GM12864 (cell line): Measurements from ENCODE around the gene FBXL7.

ENCODE experiments used
- DNase-seq: peaks from one replicate; pipeline ENCODE4 v3.0.0-alpha.2; 2011; ENCODE audit warnings: low read depth
- H3K4me3 ChIP-seq: 2 replicates; pipeline ENCODE4 v1.5.1; 2011; ENCODE audit warnings: mild to moderate bottlenecking, low read depth, low read length, control low read depth
- CTCF ChIP-seq: IDR thresholded peaks from 2 replicates; pipeline ENCODE4 v1.5.1; 2011; ENCODE audit warnings: low read depth, mild to moderate bottlenecking, moderate library complexity, low read length, control low read depth, inconsistent platforms; ENCODE audit errors: missing control alignments

FBXL7 gene

DNA sequence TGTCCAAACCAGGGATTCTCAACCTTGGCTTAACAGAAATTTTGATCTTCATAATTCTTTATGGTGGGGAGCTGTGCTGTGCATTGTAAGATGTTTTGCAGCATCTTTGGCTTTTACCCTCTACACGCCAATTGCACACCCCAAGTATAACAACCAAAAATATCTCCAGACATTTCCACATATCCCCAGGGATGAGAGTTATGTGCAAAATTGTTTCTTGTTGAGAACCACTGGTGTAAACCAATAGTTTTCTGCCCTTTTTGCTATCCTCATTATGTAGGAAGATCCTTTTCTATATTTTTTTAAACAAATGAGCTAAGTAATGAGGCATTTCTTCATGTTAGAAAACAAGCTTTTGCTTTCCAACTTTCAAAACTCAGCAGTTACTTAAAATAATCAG lies 189.9 kb downstream of the FBXL7 start:
- no peak overlapping the region for H3K4me3 ChIP-seq
- no peak for DNase-seq
- no peak for TF ChIP-seq CTCF

GRCh38 chr5:15690611-15691010 lies 190.6 kb downstream of the FBXL7 start:
- no peak for DNase-seq
- no peak for TF ChIP-seq CTCF
- H3K4me3 ChIP-seq: no peak overlapping the region

GRCh38 chr5:15691521-15691920 lies 191.5 kb downstream of the FBXL7 start:
- no peak for TF ChIP-seq CTCF
- no peak overlapping the region for H3K4me3 ChIP-seq
- no peak for DNase-seq

DNA sequence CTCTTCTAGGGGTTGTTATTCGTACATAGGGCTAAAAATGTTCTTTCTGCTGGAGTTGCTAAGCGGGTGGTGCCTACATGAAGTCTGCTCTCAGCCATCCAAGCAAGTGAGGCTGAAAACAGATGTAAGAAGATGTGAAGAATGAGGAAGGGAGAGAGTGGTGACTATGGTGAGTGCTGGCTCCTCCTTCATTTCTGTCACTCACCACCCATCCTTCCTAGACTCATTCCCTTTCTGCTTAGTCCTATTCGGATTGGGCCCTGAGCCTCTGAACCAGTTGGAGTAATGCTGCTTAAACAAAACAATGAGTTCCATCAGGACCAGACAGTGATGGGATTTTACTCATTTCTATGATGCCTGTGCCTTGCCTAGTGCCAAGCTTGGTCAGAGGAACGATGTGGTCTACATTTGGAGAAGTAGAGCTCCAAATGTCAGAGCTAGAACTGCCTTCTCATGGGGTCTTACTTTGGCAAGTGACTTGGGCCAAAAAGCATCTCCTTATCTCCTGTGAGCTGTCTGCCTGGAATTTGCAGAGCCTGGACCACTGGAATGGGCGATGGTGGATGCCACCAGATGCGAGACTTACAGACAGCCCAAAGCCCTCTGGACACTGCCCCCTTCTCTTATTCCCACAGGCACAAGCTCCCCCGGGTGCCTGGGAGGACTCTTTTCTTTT lies 192.9 kb downstream of the FBXL7 start:
- no peak for TF ChIP-seq CTCF
- DNase-seq: no peak
- no peak overlapping the region for H3K4me3 ChIP-seq

DNA sequence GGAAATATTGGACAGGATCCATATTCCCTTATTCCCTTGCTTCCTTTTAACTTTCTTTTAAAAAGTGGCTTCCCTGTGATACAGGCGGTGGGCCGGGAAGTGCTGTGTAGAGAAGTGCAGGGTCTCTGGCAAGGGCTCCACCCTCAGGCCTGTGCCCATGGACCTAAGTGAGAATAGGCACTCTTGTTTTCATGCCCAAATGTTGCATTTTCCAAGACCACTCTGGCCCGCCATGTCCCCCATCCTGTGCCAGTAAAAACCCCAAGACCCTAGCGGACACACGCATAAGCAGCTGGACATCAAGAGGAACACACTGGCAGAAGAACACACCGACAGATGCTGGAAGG lies 193.4 kb downstream of the FBXL7 start:
- no peak for DNase-seq
- H3K4me3 ChIP-seq: no peak overlapping the region
- TF ChIP-seq CTCF: no peak

GRCh38 chr5:15693933-15694332 lies 194.0 kb downstream of the FBXL7 start:
- H3K4me3 ChIP-seq: no peak overlapping the region
- no peak for DNase-seq
- no peak for TF ChIP-seq CTCF

- no peak overlapping the region for H3K4me3 ChIP-seq
- no peak for TF ChIP-seq CTCF
- no peak for DNase-seq
Measured at GRCh38 chr5:15694696-15695214, 194.8 kb downstream of the FBXL7 start.
